Stimulated activated CD4-positive, alpha-beta T cell treated with anti-CD3 and anti-CD28 coated beads, Interleukin-12 subunit alpha, Interleukin-12 subunit beta, amount 100 ng/mL, for 48 hours (primary cell): ENCODE data around the gene SPON1.
"Not testable (repeated sequence)": the region's sequence is repeated elsewhere in the genome, so short reads cannot be mapped to it uniquely, and the experiment has no call there.

ENCODE experiments used
- DNase-seq, 3 donors: peaks; one replicate each; pipeline ENCODE4 v3.0.0-alpha.2; 2020; ENCODE audit warnings: low read depth in 2 of 3, low spot score in 1 of 3

The SPON1 gene

GRCh38 chr11:14240221-14240620 is 277.7 kb downstream of the SPON1 start:
- no peak for DNase-seq

GRCh38 chr11:14240951-14241350 is 278.4 kb downstream of the SPON1 start:
- no peak for DNase-seq

- no peak for DNase-seq
These were observed 279.7 kb downstream of the SPON1 start for GRCh38 chr11:14242187-14242586.

- DNase-seq, result no peak
These were observed 280.2 kb downstream of the SPON1 start for GRCh38 chr11:14242733-14243132.

- DNase-seq, result no peak
These were observed 282.4 kb downstream of the SPON1 start for GRCh38 chr11:14244926-14245325.

GRCh38 chr11:14245444-14245843 is 282.9 kb downstream of the SPON1 start:
- no peak for DNase-seq

- DNase-seq, result no peak
These were observed 286.1 kb downstream of the SPON1 start for GRCh38 chr11:14248580-14248981.

- peak; percentile 40 to 62 (median 47) for DNase-seq
These were observed 286.8 kb downstream of the SPON1 start for GRCh38 chr11:14249121-14249963.

GRCh38 chr11:14251754-14252153 is 289.2 kb downstream of the SPON1 start:
- DNase-seq, result no peak

- not testable (repeated sequence) for DNase-seq
These were observed 290.0 kb downstream of the SPON1 start for GRCh38 chr11:14252501-14252900.

GRCh38 chr11:14253421-14253820 is 290.9 kb downstream of the SPON1 start:
- DNase-seq, result no peak

GRCh38 chr11:14253840-14254239 is 291.3 kb downstream of the SPON1 start:
- no peak for DNase-seq

GRCh38 chr11:14254533-14255237 is 292.2 kb downstream of the SPON1 start:
- DNase-seq, result no peak

GRCh38 chr11:14255238-14255534 is 292.7 kb downstream of the SPON1 start:
- no peak for DNase-seq

GRCh38 chr11:14258221-14258935 is 295.9 kb downstream of the SPON1 start:
- no peak for DNase-seq

GRCh38 chr11:14259186-14259784 is 296.8 kb downstream of the SPON1 start:
- no peak for DNase-seq

- DNase-seq, result no peak
These were observed 297.4 kb downstream of the SPON1 start for GRCh38 chr11:14259878-14260277.

- DNase-seq, result no peak
These were observed 298.5 kb downstream of the SPON1 start for GRCh38 chr11:14261066-14261465.

- DNase-seq, result no peak
These were observed 299.8 kb downstream of the SPON1 start for GRCh38 chr11:14262271-14262846.

GRCh38 chr11:14264966-14265365 is 302.4 kb downstream of the SPON1 start:
- DNase-seq, result no peak

GRCh38 chr11:14266622-14267021 is 304.1 kb downstream of the SPON1 start:
- DNase-seq, result no peak
